Endodermal cell (in vitro differentiated cells): ENCODE measurements around the gene REV3L. TPM values are rescaled to one million over a fixed set of nuclear protein-coding genes. Genes with fewer than 3 reads are reported as not detected.

Experiments used
- DNase-seq: peaks from one replicate; pipeline ENCODE4 v3.0.0-alpha.2; 2017
- H3K27ac ChIP-seq: 2 replicates; pipeline ENCODE4 v1.5.1; 2013; ENCODE audit warnings: mild to moderate bottlenecking, low read depth, low read length, moderate library complexity
- H3K27me3 ChIP-seq: 2 replicates; pipeline ENCODE4 v1.6.1; 2013; ENCODE audit warnings: mild to moderate bottlenecking, low read length, moderate library complexity; ENCODE audit not compliant: insufficient read depth, control insufficient read depth, poor library complexity, severe bottlenecking
- H3K36me3 ChIP-seq: 2 replicates; pipeline ENCODE4 v1.7.0; 2013; ENCODE audit warnings: mild to moderate bottlenecking, low read length, moderate library complexity; ENCODE audit not compliant: control insufficient read depth, insufficient read depth
- H3K4me1 ChIP-seq: one replicate; pipeline ENCODE4 v1.7.0; 2013; ENCODE audit warnings: low read length; ENCODE audit not compliant: control insufficient read depth, insufficient read depth
- H3K4me3 ChIP-seq: 2 replicates; pipeline ENCODE4 v1.5.1; 2013; ENCODE audit warnings: mild to moderate bottlenecking, low read length, moderate library complexity
- H3K9ac ChIP-seq: 2 replicates; pipeline ENCODE4 v1.6.1; 2013; ENCODE audit warnings: mild to moderate bottlenecking, low read length, moderate library complexity; ENCODE audit not compliant: poor library complexity, severe bottlenecking; ENCODE audit errors: extremely low read depth
- H3K9me3 ChIP-seq: 2 replicates; pipeline ENCODE4 v1.6.1; 2013; ENCODE audit warnings: mild to moderate bottlenecking, low read length, moderate library complexity; ENCODE audit not compliant: control insufficient read depth
- H3K27ac Mint-ChIP-seq: 2 replicates; pipeline ENCODE4 v1.8.0; 2020; ENCODE audit warnings: mixed read lengths
- H3K27me3 Mint-ChIP-seq: 2 replicates; pipeline ENCODE4 v1.8.0; 2021; ENCODE audit warnings: mild to moderate bottlenecking, mixed read lengths; ENCODE audit not compliant: insufficient read depth
- H3K36me3 Mint-ChIP-seq: 2 replicates; pipeline ENCODE4 v1.8.0; 2020; ENCODE audit warnings: low read depth, mixed read lengths
- H3K4me1 Mint-ChIP-seq: 2 replicates; pipeline ENCODE4 v1.8.0; 2020; ENCODE audit warnings: mixed read lengths
- H3K4me3 Mint-ChIP-seq: 2 replicates; pipeline ENCODE4 v1.8.0; 2020; ENCODE audit warnings: mild to moderate bottlenecking, moderate library complexity, mixed read lengths
- H3K9me3 Mint-ChIP-seq: 2 replicates; pipeline ENCODE4 v1.8.0; 2020; ENCODE audit warnings: mild to moderate bottlenecking, mixed read lengths
- CTCF ChIP-seq: fragments of 200-600 bp; sonication (generic); conservative IDR thresholded peaks from 2 replicates; pipeline ENCODE4 v1.5.0; 2021; ENCODE audit warnings: antibody characterized with exemption, mild to moderate bottlenecking
- WGBS, 2 experiments: methylation state at CpG; one replicate each; pipeline versions ENCODE4 v1.1.5 to v1.1.7; 2013; ENCODE audit warnings: missing lambda C conversion rate in 2 of 2, mixed read lengths in 1 of 2; ENCODE audit not compliant: insufficient coverage in 1 of 2, insufficient read length in 1 of 2; 5-methylcytosine and 5-hydroxymethylcytosine counted together
- total RNA-seq, 2 donors: library from RNA; stranded (reverse); fragmentation: NEBNext Ultra II Directional in 1 of 2; extraction: Animal tissue kit (Norgen Biotek cat#: 25700) in 1 of 2; gene quantifications; 2 replicates in 1 of 2; 3 replicates in 1 of 2; pipeline ENCODE4 v1.2.1, GENCODE V29; 2021

REV3L gene
- total RNA-seq, 2 donors from 2014 or later = 19.2 to 28.1 TPM

- peaks cover 5% of the 10 kb centered on the region for H3K9me3 Mint-ChIP-seq
- Histone ChIP-seq H3K9me3 (peaks cover 15% of the 10 kb centered on the region), H3K4me3 (no peak overlapping the region), H3K36me3 (no peaks in the 10 kb centered on the region), H3K27ac (no peak overlapping the region), H3K4me1 (no peaks in the 10 kb centered on the region), H3K9ac (no peak overlapping the region), H3K27me3 (no peaks in the 10 kb centered on the region)
- WGBS, 2 experiments = 92 to 100% methylated on average over 2 to 5 of the region's 5 CpGs
- H3K4me3 Mint-ChIP-seq = no peak overlapping the region
- peaks cover 4% of the 10 kb centered on the region for H3K36me3 Mint-ChIP-seq
- H3K27me3 Mint-ChIP-seq = no peaks in the 10 kb centered on the region
- no peak overlapping the region for H3K27ac Mint-ChIP-seq
- no peak for DNase-seq
- H3K4me1 Mint-ChIP-seq = peaks cover 12% of the 10 kb centered on the region
- TF ChIP-seq CTCF = no peak
Measured at GRCh38 chr6:111427341-111428116, 55.5 kb downstream of the REV3L start.

- no peaks in the 10 kb centered on the region for H3K27me3 ChIP-seq
- H3K4me3 ChIP-seq = no peak overlapping the region
- WGBS, 2 experiments = 96 to 100% methylated on average over 4 to 5 of the region's 5 CpGs
- H3K27ac ChIP-seq = no peak overlapping the region
- no peak for TF ChIP-seq CTCF
- no peak overlapping the region for H3K9ac ChIP-seq
- H3K4me3 Mint-ChIP-seq = no peak overlapping the region
- DNase-seq = no peak
- H3K27ac Mint-ChIP-seq = no peak overlapping the region
- no peaks in the 10 kb centered on the region for H3K27me3 Mint-ChIP-seq
- peaks cover 2% of the 10 kb centered on the region for H3K4me1 Mint-ChIP-seq
- no peaks in the 10 kb centered on the region for H3K4me1 ChIP-seq
- no peaks in the 10 kb centered on the region for H3K36me3 ChIP-seq
- H3K9me3 Mint-ChIP-seq = peaks cover 5% of the 10 kb centered on the region
- H3K9me3 ChIP-seq = peaks cover 13% of the 10 kb centered on the region
- peaks cover 4% of the 10 kb centered on the region for H3K36me3 Mint-ChIP-seq
Measured at GRCh38 chr6:111423960-111424846, 58.8 kb downstream of the REV3L start.

GRCh38 chr6:111423055-111423633 lies 59.9 kb downstream of the REV3L start:
- no peak overlapping the region for H3K4me3 ChIP-seq
- 67 to 71% methylated on average over 2 of the region's 2 CpGs for WGBS, 2 experiments
- H3K4me1 ChIP-seq = no peaks in the 10 kb centered on the region
- H3K27ac Mint-ChIP-seq = no peak overlapping the region
- no peak for DNase-seq
- no peaks in the 10 kb centered on the region for H3K27me3 Mint-ChIP-seq
- no peaks in the 10 kb centered on the region for H3K36me3 ChIP-seq
- no peaks in the 10 kb centered on the region for H3K27me3 ChIP-seq
- peaks cover 2% of the 10 kb centered on the region for H3K9me3 ChIP-seq
- no peak for TF ChIP-seq CTCF
- no peak overlapping the region for H3K27ac ChIP-seq
- no peak overlapping the region for H3K4me3 Mint-ChIP-seq
- no peaks in the 10 kb centered on the region for H3K36me3 Mint-ChIP-seq
- no peaks in the 10 kb centered on the region for H3K9me3 Mint-ChIP-seq
- peaks cover 4% of the 10 kb centered on the region for H3K4me1 Mint-ChIP-seq
- no peak overlapping the region for H3K9ac ChIP-seq
